ENCODE data around the gene KIAA1671. TPM values are rescaled to one million over a fixed set of nuclear protein-coding genes. Genes with fewer than 3 reads are reported as not detected.

KIAA1671 gene
- total RNA-seq, 1 experiment from 2014 or later = 68.1 TPM

- ChIA-PET POLR2A (interaction anchor here (1.4 to 1.5 kb wide), 2 partner anchors 15 to 32 kb away, joined by 3 to 4 read pairs; no protein-coding TSS in a partner anchor), CTCF (interaction anchor here (1.0 to 1.2 kb wide), 2 partner anchors 12 to 62 kb away, joined by 4 to 7 read pairs; no protein-coding TSS in a partner anchor)
- Mint-ChIP-seq H3K9me3 (ENCODE audit: unreplicated experiment) (no peaks in the 10 kb centered on the region), H3K4me3 (ENCODE audit: unreplicated experiment) (no peak overlapping the region), H3K36me3 (ENCODE audit: insufficient read depth, unreplicated experiment) (peaks cover 57% of the 10 kb centered on the region), H3K4me1 (ENCODE audit: insufficient read depth, unreplicated experiment) (peaks cover 15% of the 10 kb centered on the region), H3K27ac (ENCODE audit: low read depth, unreplicated experiment) (no peak overlapping the region), H3K27me3 (ENCODE audit: insufficient read depth, unreplicated experiment) (no peaks in the 10 kb centered on the region)
- BruUV-seq (replicated peaks) = no TSS peak
- TF ChIP-seq CTCF (IDR thresholded peaks at IDR 0.05; ENCODE audit: unreplicated experiment) = no peak
- intact Hi-C loops (cut with micrococcal nuclease) = no loop called here
- no peak for DNase-seq (ENCODE audit: unreplicated experiment)
Observed at GRCh38 chr22:25122136-25122764, 169.7 kb downstream of the KIAA1671 start.

- DNase-seq (ENCODE audit: unreplicated experiment) = no peak
- Mint-ChIP-seq H3K4me3 (ENCODE audit: unreplicated experiment) (no peak overlapping the region), H3K9me3 (ENCODE audit: unreplicated experiment) (no peaks in the 10 kb centered on the region), H3K4me1 (ENCODE audit: insufficient read depth, unreplicated experiment) (peaks cover 15% of the 10 kb centered on the region), H3K27ac (ENCODE audit: low read depth, unreplicated experiment) (no peak overlapping the region), H3K27me3 (ENCODE audit: insufficient read depth, unreplicated experiment) (no peaks in the 10 kb centered on the region), H3K36me3 (ENCODE audit: insufficient read depth, unreplicated experiment) (peaks cover 46% of the 10 kb centered on the region)
- POLR2A ChIA-PET = interaction anchor here (1.4 kb wide), 1 partner anchor 31 kb away, joined by 3 read pairs; no protein-coding TSS in a partner anchor
- BruUV-seq (replicated peaks) = no TSS peak
- intact Hi-C loops (cut with micrococcal nuclease) = no loop called here
- no peak for TF ChIP-seq CTCF (IDR thresholded peaks at IDR 0.05; ENCODE audit: unreplicated experiment)
- CTCF ChIA-PET = interaction anchor here (0.5 to 0.7 kb wide), 2 partner anchors 22 to 193 kb away, joined by 3 to 5 read pairs; no protein-coding TSS in a partner anchor
Observed at GRCh38 chr22:25123677-25124076, 171.2 kb downstream of the KIAA1671 start.

- Mint-ChIP-seq H3K4me3 (ENCODE audit: unreplicated experiment) (no peak overlapping the region), H3K27ac (ENCODE audit: low read depth, unreplicated experiment) (no peak overlapping the region), H3K4me1 (ENCODE audit: insufficient read depth, unreplicated experiment) (peaks cover under 1% of the 10 kb centered on the region), H3K9me3 (ENCODE audit: unreplicated experiment) (no peaks in the 10 kb centered on the region), H3K36me3 (ENCODE audit: insufficient read depth, unreplicated experiment) (peaks cover 37% of the 10 kb centered on the region), H3K27me3 (ENCODE audit: insufficient read depth, unreplicated experiment) (no peaks in the 10 kb centered on the region)
- no TSS peak for BruUV-seq (replicated peaks)
- intact Hi-C loops (cut with micrococcal nuclease) = no loop called here
- ChIA-PET POLR2A (interaction anchor here (1.2 kb wide), 1 partner anchor 16 kb away, joined by 3 read pairs; no protein-coding TSS in a partner anchor), CTCF (interaction anchor here (0.5 to 3.1 kb wide), 5 partner anchors 15 to 322 kb away, joined by 3 to 16 read pairs (median 3); no protein-coding TSS in a partner anchor)
- no peak for TF ChIP-seq CTCF (IDR thresholded peaks at IDR 0.05; ENCODE audit: unreplicated experiment)
- DNase-seq (ENCODE audit: unreplicated experiment) = no peak
Observed at GRCh38 chr22:25125693-25126357, 173.3 kb downstream of the KIAA1671 start.

- Mint-ChIP-seq H3K27ac (ENCODE audit: low read depth, unreplicated experiment) (no peak overlapping the region), H3K36me3 (ENCODE audit: insufficient read depth, unreplicated experiment) (peaks cover 32% of the 10 kb centered on the region)
- DNase-seq (ENCODE audit: unreplicated experiment) = no peak
Observed at GRCh38 chr22:25126510-25126909, 174.0 kb downstream of the KIAA1671 start.

More at GRCh38 chr22:25126510-25126909, 174.0 kb downstream of the KIAA1671 start:
- no peaks in the 10 kb centered on the region for H3K27me3 Mint-ChIP-seq (ENCODE audit: insufficient read depth, unreplicated experiment)
- ChIA-PET POLR2A (interaction anchor here (1.2 kb wide), 1 partner anchor 16 kb away, joined by 3 read pairs; no protein-coding TSS in a partner anchor), CTCF (interaction anchor here (0.6 to 3.1 kb wide), 4 partner anchors 15 to 66 kb away, joined by 3 to 16 read pairs (median 4); no protein-coding TSS in a partner anchor)
- H3K9me3 Mint-ChIP-seq (ENCODE audit: unreplicated experiment) = no peaks in the 10 kb centered on the region
- intact Hi-C loops (cut with micrococcal nuclease) = no loop called here
- BruUV-seq (replicated peaks) = no TSS peak
- H3K4me3 Mint-ChIP-seq (ENCODE audit: unreplicated experiment) = no peak overlapping the region
- TF ChIP-seq CTCF (IDR thresholded peaks at IDR 0.05; ENCODE audit: unreplicated experiment) = no peak
- no peaks in the 10 kb centered on the region for H3K4me1 Mint-ChIP-seq (ENCODE audit: insufficient read depth, unreplicated experiment)

All from MCF 10A (cell line).